Activated CD4-positive, alpha-beta T cell treated with anti-CD3 and anti-CD28 coated beads for 24 hours (primary cell): ENCODE measurements around the gene ADH5.
"Not testable (repeated sequence)": the region's sequence is repeated elsewhere in the genome, so short reads cannot be mapped to it uniquely, and the experiment has no call there.

Source experiments
- DNase-seq, 2 donors: peaks; one replicate each; pipeline ENCODE4 v3.0.0-alpha.2; 2020; ENCODE audit warnings: low read depth in 2 of 2

Gene ADH5

DNA sequence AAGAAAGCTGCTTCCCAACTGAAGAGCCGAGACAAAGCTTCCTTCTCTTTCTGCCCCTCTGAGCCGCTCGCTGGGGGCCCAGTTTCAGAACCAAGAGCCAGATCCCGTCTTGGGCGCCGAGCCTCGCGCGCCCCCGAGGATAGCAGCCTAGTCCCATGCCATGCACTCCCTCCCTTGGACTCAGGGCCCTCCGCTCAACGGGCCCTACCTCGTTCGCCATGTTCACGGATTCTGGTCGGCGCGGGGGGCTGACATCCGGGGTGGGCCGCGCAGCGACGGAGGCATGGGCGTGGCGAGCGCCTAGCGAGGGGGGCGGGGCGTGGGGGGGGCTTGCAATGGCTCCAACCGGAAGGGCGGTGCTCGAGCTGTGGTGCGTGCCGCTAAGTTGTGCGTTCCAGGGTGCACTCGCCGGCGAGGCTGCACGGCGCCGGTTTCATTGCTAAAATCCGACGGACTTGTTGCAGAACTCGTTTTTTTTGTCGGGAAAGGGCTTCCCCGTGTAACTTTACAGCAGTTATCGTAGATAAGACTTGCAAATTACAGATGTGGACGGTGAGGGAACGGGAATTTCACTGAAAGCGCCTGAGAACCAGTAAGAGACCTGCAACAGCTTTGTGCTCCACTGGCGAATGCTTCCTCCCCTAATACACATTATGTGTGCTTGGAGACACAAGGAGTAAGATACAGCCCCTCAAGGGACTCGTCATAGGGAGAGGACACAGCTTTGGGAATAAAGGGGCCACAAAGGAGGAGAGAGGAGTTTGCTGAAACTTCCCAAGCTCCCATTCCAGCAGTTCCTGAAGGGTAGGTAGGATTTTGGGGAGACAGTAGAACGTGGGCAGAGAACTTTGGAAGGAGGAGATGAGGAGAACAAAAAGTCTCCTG, at the start of gene ADH5:
Gene ADH5 (minus strand): TSS at position 308 of the 885 bp plus-strand sequence. CDS start 88 bp downstream, at position 220.
- peak; percentile 88 to 89 for DNase-seq

DNA sequence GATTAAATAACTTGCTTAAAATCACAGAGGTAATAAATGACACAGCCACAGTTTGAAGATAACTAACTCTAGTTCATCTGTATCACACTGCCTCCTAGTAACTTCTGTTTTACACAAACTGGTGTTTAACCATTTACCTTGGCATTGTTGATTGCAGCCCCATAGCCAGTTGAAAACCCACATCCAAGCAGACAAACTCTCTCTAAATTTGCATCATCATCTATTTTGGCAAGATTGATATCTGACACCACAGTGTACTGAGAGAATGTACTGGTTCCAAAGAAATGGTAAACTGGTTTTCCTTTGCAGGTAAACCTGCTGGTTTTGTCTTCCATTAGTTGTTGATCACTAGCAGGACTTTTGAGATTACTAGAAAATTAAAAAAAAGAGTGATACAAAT, 47.7 kb upstream of the ADH5 start:
- DNase-seq: no peak

DNA sequence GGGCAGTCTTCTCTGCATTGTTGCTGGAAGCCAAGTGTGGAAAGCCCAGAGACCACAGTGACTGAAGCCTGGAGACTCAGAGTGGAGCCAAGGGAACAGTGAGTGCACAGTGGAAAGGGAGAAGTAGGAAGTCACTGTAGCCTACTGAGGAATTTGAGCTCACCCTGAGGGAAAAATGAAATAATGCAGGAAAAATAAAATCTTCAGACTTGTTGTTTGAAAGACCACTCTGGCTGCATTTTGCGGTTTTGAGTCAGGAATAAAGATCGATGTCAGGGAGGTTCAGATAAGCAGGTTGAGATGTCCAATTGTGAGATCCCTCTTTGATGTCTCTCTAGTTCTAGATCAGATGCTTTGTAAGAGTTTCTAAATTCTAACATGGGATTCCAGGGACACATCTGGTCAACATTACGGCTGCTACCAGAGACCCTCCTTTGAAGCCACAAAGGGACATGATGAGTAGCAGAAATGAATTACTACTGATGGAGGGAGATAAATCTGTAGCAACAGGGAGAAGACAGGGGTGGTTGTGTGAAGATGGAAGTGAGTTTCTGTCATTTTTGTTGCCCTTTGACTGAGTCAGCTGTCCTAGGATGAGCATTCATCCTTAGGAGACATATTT, 47.1 kb upstream of the ADH5 start:
- DNase-seq: no peak

DNA sequence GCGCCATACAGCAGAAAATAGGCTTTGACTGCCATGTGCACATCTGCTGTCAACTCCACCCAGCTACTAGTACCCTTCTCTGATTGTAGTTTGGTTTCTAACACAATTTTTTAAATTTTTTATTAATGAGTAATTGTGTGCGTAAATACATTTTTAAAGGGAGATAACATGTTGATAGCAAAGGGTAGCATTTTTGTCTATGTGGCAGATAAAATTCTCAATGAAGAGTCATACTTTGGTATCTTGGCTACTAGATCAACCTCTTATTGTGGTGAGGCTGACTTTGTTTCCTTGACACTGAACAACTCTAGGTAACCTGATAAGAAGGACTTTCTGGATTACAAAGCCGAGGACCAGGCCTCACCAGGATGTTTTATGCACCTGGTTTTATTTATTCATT, 46.0 kb upstream of the ADH5 start:
- no peak for DNase-seq

DNA sequence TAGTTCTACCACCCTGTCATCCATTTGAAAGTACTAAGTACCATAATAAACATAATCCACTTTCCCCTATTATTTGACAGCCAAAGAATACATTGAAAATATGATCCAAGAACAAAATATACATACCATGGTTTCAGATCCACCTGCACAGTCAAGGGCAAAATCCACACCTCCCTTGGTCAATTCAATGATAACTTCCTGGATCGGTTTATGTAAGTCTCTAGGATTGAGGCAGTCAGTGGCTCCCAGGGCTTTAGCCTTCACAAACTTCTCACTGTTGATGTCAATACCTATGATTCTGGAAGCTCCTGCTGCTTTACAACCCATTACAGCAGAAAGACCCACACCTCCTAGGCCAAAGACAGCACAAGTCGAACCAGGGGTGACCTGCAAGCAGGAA, 42.8 kb upstream of the ADH5 start:
- DNase-seq: no peak

DNA sequence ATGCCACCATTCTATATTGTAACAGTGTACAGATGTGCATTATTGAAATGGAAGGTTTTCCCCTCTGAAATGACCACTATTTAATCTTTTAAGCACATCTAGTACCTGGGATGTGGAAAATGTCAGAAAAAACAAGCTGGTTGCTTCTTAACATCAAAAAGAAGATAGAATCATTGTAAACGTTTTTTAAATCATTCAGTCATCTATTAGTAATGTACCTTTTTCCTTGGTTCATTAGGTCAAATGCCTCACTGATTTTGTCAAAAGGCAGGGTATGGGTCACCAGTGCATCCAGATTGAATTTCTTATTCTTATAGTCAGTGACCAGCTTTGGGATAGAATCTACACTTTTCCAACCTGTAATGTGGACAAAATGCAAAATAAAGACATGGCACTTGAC, 37.8 kb upstream of the ADH5 start:
- no peak for DNase-seq

DNA sequence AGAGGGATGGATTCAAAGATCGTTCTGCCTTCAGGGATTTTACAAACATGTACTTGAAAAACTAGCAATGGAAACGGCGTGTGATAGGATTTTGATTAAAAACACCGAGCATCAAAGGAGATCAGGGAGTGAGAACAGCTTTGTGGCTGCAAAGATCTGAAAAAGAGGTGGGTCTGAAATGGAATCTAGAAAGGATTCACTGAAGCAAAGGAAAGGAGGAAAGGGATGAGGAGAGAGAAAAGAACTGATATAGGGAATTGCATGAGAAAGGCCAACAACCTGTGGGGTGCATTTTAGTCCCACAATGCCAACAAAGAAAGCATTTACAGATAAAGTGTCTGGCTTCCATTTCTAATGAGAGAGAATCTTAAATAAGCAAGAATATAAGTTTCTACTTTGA, 32.4 kb upstream of the ADH5 start:
- DNase-seq: no peak

DNA sequence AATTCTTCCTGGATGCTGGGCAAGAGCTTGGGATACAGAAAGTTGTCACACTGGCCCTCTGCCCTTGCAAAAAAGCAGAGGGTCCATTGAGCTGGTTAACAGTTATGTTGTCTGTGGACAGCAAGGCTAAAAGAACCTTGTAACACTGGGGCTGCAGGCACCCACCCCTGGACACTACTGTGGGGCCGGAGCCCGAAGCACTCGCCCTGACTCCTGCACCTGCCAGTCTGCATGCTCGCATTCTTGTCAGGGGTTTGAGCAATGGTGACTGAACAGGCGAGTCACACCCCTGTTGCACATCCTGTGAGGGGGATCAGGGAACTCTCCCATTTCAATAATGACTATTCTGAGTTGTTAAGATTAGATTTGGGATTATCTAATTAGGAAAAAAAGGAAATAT, 31.9 kb upstream of the ADH5 start:
- DNase-seq: no peak

DNA sequence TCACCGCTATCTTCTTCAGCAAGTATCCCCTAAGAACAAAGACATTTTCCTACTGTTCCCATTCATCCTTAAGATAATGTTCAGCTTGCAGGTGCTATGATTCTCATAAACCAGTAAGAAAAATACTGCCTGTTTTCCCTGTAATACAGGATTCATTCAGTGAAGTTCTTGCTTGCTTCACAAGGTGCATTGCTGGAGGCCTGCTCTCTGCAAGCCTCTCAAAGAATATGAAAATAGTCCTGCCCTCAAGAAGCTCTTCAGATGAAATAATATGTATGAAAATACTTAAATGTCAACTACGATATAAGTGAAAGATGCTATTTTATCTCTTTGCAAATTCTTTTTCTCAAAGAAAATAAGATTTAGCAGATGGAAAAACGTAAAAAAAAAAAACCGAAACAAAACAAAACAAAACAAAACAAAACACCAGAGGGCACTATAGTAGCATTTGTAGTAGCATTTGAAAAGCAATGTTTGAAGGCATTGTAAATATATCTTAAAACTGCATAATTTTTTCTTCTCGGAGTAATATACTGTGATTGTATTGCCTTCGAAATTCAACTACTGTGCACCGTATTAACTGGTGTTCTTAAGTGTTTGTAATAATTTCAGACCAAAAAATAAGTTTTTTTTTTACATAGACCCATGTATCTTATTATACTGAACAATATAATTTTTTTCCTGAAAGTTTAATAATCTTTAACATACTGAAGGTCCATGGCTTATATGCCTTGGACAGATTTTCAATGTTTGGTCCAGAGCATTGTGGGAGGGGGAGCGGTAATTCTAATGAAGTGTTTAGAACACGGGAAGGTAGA, 29.5 kb upstream of the ADH5 start:
- no peak for DNase-seq

DNA sequence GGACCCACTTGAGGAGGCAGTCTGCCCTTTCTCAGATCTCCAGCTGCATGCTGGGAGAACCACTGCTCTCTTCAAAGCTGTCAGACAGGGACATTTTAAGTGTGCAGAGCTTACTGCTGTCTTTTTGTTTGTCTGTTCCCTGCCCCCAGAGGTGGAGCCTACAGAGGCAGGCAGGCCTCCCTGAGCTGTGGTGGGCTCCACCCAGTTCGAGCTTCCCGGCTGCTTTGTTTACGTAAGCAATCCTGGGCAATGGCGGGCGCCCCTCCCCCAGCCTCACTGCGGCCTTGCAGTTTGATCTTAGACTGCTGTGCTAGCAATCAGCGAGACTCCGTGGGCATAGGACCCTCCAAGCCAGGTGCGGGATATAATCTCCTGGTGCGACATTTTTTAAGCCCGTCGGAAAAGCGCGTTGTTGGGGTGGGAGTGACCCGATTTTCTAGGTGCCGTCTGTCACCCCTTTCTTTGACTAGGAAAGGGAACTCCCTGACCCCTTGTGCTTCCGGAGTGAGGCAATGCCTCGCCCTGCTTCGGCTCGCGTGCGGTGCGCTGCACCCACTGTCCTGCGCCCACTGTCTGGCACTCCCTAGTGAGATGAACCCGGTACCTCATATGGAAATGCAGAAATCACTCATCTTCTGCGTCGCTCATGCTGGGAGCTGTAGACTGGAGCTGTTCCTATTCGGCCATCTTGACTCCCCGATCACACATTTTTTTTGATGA, 28.7 kb upstream of the ADH5 start:
- not testable (repeated sequence) for DNase-seq

DNA sequence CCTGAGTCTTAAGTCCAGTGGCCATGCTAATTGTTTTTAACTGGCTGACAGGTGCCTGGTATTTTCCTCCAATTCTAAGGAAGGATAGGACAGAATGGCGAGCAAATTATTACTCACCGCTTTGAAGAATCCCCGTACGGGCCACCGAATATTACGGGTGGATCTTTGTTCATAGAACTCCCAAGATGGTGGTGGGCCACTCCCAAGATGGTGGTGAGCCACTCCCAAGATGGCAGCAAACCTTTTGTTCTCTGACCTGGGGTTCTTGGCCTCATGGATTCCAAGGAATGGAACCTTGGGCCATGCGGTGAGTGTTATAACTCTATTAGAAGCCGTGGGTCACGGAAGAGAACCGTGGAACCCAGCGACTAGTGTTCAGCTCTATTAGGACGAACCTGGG, 20.7 kb upstream of the ADH5 start:
- not testable (repeated sequence) for DNase-seq

DNA sequence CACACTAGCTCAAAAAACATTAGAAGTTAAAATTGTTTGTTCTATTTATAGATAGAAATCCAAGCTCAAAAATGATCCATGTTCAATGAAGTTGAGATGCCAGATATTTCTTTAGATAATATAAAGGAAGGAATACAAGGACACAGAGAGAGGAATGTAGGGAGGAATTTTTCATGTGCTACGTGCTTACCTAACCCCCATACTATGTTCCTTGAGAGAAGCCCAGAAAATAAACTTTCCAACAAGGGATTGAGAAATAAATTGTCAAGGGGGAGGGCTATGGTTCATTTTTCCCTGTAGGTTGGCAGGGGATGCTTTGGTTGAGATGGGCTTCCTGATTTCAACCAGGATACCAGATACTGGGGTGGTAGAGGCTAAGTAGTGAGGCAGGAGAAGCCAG, 15.6 kb upstream of the ADH5 start:
- DNase-seq: no peak

DNA sequence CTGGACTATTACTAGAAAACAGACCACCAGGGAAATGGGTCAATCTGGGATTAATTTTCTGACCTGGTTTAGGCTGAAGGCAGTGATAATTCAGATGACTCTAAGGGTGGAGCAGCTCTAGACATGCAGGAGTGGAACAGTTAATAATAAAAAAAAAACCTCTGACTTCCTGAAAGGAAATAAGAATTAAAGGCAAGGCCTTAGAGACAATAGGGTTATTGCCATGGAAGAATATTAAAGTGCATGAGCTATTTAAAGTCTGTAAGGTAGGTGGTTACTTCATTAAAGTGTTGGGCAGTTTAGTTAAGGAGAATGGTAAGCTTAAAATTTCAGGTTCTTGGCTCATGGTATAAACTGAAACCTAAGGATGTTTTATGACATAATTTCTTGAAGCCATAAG, 14.6 kb upstream of the ADH5 start:
- DNase-seq: no peak

DNA sequence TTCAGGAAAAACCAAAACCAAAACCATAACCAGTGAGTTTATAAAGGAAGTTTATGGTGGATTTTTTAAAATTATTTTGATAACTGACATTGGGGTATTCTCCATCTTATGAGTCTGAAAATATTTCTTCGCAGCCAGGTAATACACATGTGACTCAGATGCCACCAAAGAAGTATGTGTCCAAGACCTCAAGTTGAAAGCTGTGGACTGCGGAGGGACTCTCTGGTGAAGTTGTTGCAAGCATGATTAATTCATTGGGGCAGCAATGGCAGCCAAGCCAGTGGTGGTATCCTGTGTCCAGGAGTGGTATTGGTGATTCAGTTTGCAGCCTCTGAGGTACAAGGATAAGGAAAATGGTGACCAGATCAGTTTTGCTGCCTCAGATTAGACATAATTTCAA, 14.0 kb upstream of the ADH5 start:
- no peak for DNase-seq

DNA sequence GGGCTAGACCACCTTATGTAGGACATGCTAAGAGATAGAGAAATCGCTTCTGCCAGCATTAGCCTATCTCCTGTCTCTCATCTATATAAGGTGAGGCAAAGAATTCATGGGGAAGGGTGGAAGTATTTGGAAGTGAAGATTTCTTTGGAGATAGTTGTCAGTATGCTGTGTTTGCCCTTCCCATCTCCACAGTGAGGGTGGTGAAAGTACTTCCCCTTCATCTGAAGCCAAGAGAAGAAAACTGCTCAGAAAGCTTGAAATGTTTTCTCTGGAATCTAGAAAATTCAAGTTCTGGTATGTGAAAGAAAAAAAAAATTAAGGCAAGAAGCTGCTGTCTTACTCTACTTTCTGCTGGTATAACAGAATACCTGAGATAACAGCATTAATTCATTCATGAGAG, 12.3 kb upstream of the ADH5 start:
- DNase-seq: no peak

DNA sequence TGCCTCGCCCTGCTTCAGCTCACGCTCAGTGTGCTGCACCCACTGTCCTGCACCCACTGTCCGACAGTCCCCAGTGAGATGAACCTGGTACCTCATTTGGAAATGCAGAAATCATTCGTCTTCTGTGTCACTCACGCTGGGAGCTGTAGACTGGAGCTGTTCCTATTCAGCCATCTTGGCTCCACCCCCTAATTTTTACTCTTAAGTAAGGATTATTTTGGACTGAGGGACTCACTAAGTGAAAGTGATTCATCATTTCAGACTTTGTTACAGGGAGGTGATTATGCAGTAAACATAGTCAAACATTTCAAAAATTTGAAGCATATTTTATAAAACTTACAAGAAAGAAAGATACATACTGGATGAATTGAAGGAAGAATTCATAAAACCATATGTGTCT, 11.2 kb upstream of the ADH5 start:
- not testable (repeated sequence) for DNase-seq

DNA sequence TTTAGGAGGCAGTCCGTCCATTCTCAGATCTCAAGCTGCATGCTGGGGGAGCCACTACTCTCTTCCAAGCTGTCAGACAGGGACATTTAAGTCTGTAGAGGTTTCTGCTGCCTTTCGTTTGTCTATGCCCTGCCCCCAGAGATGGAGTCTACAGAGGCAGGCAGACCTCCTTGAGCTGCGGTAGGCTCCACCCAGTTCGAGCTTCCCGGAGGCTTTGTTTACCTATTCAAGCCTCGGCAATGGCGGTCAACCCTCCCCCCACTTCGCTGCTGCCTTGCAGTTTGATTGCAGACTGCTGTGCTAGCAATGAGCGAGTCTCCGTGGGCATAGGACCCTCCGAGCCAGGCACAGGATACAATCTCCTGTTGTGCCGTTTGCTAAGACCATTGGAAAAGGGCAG, 10.7 kb upstream of the ADH5 start:
- no peak for DNase-seq

DNA sequence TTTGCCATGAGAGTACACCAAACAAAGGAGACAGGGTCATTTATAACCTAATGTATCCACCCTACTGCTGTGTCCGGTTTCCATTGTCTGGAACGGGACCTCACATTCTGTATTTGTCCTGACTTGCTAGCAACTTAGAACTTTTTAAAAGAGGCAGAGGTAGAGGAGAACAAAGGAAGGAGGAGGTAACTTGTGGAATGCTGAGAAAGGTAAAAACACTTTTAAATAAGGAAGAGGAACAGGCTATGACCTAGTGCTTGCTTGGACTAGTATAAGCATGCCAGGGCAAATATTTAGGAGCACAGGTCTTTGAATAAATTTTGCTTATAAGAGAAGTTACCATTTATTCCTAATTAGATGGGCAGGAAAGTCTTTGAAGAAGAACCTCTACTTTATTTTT, 3.3 kb upstream of the ADH5 start:
- DNase-seq: not testable (repeated sequence)

DNA sequence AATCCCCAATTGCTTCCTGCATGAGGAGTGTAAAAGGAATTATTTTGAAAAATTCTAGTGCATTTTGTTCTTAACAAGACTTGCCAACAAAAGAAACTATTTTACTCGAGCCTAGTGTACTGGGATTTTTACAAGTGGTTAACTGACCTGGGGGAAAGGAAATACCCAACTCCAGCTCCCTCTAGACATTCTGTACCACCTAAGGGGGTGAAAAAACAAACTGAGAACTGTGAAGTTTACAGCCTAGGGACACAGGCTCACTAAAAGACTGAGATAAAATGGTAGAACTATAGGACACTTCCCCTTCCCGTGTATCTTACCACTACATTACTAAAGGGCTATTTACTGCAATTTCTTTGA, 2.6 kb upstream of the ADH5 start:
- no peak for DNase-seq

DNA sequence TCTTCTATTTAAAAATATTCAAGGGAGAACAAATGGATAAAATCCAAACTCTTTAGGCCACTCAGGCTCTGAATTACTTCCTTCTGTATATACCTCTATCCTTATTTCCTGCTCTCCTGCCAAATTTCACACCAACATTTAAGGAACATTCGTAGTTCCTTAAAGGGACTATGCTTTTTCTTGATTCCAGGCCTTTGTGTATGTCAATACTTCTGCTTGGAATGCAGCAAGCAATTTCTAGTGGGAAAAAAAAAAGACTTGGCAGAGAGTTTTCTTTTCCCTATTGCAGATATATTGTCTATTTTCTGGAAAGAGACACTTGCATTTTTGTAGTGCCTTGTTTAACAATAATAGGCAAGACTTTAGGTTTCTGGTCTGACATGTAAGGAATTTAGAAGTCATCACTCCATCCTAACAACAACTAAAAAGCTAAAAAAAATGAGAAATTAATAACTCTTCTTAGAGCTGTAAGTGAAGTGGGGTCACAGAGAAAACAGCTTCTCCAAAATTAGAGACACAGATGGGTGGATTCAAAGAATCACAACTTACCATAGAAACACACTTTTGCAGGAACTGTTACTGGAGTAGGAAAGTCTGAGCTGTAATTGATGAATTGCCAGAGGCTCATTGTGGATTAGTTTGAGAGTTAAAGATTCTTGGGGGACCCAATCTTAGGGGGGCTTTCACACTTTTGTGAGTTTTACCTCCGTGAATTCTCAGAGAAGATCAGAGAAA, 2.1 kb upstream of the ADH5 start:
- DNase-seq: no peak

DNA sequence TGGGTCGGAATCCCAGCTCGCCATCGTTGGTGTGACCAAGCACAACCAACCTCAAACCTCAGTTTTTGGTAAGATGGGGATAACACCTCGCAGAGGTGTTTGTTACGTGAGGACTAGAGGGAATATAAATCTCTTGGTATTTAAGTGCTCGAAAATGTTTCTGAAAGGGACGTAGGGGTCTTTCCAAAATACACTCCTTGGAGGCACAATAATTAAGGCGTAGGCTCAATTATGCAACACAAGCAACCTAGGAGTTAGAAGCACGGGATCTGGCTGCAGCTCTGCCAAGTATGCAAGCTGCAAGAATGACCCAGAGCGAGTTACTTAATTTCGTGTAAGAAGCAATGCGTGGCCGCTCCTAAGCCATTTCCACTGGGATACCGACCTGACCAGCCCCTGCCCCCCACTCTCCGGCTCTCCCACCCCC, 552 bp downstream of the ADH5 start:
- DNase-seq: no peak
